ENCODE data around the gene GIMAP7. TPM values are rescaled to one million over a fixed set of nuclear protein-coding genes. Genes with fewer than 3 reads are reported as not detected.
"Not testable (repeated sequence)": the region's sequence is repeated elsewhere in the genome, so short reads cannot be mapped to it uniquely, and the experiment has no call there.

GIMAP7 gene
- polyA plus RNA-seq, 5 donors, result 30.0 to 50.8 (median 38.9) TPM

GRCh38 chr7:150507947-150508602 is 6.6 kb upstream of the GIMAP7 start:
- no peak for DNase-seq

- DNase-seq, result no peak
Measured at GRCh38 chr7:150511048-150511447, 3.6 kb upstream of the GIMAP7 start.

DNA sequence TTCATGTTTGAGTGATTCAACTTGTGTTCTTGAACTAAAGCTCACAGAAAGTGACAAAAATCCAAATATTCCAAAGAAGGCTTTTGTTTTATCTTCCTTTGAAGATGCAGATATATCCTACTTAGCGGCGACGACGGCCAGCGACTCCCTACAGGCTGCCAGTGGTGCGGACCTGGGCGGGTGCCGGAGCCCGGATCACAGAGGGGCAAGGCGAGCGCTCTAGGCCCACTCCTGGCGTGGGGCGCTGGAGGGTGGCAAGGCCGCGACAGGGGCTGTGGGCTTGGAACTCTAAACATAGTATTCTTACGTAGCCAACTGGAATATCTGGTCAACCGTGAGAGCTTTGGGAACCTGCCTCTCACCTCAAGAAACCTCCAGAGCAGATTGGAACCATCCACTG is 914 bp upstream of the GIMAP7 start:
- no peak for DNase-seq

GRCh38 chr7:150515248-150516147 is 826 bp downstream of the GIMAP7 start:
- DNase-seq, result no peak

GRCh38 chr7:150516956-150517745 is 2.5 kb downstream of the GIMAP7 start:
- no peak for DNase-seq

DNA sequence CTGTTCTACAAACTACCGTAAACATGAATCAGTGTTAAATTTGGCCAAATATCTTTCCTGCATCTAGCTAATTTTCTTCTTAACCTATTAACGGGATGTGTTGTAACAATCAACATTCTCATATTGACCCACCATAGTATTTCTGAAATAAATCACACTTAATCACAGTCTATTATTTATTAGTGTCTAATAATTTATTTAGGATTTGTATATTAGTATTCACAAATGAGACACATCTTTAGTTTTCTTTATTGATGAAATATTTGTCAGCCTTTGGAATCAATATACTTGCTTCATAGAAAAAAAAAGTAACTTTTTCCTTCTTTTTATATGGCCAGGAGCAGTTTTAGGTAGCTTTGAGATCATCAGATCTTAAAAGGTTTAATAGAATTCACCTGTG is 4.6 kb downstream of the GIMAP7 start:
- DNase-seq, result no peak

DNA sequence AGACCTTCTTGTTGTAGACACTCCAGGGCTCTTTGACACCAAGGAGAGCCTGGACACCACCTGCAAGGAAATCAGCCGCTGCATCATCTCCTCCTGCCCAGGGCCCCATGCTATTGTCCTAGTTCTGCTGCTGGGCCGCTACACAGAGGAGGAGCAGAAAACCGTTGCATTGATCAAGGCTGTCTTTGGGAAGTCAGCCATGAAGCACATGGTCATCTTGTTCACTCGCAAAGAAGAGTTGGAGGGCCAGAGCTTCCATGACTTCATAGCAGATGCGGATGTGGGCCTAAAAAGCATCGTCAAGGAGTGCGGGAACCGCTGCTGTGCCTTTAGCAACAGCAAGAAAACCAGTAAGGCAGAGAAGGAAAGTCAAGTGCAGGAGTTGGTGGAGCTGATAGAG is 5.5 kb downstream of the GIMAP7 start:
- no peak for DNase-seq

GRCh38 chr7:150522931-150523330 is 8.3 kb downstream of the GIMAP7 start:
- not testable (repeated sequence) for DNase-seq

DNA sequence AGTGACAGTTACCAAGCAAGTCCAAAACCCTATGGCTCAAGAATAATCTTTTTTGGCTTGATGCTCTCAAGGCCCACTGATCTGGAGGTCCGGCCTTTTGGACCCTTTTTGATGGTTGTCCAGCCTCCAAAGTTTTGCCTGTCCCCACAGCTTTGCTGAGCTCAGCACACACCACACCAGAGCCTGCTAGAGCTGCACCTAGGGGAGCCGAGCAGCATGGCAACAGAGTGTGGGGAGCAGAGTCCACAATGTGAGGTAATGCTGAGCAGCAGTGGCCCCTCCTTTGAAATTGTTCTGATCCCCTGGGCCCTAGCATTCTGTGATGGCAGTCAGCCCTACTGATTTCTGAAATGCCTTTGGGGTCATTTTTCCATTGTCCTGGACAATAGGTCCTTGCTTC is 9.3 kb downstream of the GIMAP7 start:
- no peak for DNase-seq

DNA sequence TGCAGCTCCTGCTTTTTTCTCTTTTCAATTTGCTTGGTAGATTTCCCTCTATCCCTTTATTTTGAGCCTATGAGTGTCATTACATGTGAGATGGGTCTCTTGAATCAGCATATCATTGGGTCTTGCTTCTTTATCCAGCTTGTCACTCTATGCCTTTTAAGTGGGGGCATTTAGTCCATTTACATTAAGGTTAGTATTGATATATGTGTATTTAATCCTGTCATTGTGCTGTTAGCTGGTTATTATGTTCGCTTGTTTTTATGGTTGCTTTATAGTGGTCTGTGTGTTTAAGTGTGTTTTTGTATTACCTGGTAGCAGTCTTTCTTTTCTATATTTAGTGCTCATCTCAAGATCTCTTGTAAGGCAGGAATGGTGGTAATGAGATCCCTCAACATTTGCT is 17.0 kb downstream of the GIMAP7 start:
- DNase-seq, result no peak

- no peak for DNase-seq
Measured at GRCh38 chr7:150538259-150538658, 23.6 kb downstream of the GIMAP7 start.

GRCh38 chr7:150553163-150553562 is 38.5 kb downstream of the GIMAP7 start:
- no peak for DNase-seq

- no peak for DNase-seq
Measured at GRCh38 chr7:150556521-150557138, 42.0 kb downstream of the GIMAP7 start.

DNA sequence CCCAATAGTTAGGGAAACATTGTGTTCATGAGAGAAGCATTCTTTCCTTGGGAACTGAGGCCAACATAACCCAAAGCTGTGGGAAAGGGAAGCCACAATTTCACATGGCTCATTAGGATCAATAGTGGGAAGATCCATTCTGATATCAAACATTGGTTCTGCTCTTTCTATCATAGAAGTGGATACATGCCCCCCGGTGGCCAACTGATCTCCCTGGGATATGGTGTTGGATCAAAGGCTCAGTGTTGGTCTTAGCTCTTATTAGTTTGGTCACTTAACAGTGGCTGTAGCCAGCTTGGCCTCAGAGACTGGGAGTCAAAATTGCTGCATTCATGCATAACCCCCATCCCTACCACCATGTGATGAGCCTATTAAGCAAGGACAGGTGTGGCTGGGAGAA is 45.8 kb downstream of the GIMAP7 start:
- no peak for DNase-seq

DNA sequence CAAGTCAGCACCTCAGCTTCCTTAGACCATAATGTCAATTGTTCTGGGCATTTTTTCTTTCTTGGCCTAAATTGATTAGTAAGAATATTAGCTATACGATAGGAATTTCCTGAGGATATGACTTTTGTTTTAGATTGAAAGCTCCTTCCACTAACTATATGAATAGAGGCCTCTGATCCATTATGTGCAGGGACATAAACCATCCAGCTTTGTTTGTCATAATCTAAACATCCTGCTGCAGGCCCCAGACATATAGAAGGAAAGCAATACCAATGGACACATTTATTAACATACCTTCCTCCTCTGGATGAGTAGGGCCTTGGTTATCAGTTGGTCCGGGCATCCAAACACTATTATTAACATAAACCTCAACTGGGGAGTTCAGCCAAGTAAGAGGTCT is 48.2 kb downstream of the GIMAP7 start:
- no peak for DNase-seq

DNA sequence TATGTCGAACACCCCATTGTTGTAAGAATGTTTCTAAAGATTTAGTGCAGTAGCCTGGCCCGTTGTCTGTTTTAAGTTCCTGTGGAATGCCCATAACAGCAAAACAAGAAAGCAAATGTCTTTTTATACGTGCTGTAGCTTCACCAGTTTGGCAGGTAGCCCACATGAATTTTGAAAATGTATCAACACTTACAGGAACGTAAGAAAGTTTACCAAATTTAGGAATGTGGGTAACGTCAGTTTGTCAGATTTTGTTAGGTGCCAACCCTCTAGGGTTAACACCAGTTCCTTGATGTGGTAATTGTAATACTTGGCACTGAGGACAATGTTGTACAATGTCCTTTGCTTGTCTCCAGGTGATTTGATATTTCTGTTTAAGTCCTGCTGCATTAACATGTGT is 49.3 kb downstream of the GIMAP7 start:
- DNase-seq, result no peak

- DNase-seq, result no peak
Measured at GRCh38 chr7:150564566-150564965, 49.9 kb downstream of the GIMAP7 start.

GRCh38 chr7:150565239-150565638 is 50.6 kb downstream of the GIMAP7 start:
- no peak for DNase-seq

GRCh38 chr7:150566123-150566522 is 51.5 kb downstream of the GIMAP7 start:
- no peak for DNase-seq

- DNase-seq, result no peak
Measured at GRCh38 chr7:150566572-150566971, 51.9 kb downstream of the GIMAP7 start.

DNA sequence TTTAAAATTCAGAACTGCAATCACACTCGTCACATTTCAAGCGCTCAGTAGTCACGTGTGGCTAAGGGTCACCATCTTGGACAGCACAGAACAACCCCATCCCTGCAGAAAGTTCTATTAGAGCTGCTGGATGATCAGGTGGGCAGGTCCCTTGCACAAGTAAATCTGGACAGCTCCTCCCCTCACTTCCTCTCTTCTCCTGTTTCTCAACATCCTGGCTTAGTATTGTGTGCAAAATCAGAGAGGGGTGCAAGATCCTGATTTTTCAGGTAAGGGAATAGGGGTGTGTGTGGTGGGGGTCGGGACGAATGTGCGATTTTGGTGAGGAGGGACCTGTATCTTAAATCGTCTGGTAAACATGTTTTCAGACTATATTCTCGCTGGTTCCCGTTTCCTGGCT is 52.5 kb downstream of the GIMAP7 start, which contains the start of gene GIMAP4:
GIMAP4 (plus strand) TSS at position 222 of the 400 bp plus-strand sequence. CDS start 2,512 bp downstream, outside the sequence.
- DNase-seq, result no peak

DNA sequence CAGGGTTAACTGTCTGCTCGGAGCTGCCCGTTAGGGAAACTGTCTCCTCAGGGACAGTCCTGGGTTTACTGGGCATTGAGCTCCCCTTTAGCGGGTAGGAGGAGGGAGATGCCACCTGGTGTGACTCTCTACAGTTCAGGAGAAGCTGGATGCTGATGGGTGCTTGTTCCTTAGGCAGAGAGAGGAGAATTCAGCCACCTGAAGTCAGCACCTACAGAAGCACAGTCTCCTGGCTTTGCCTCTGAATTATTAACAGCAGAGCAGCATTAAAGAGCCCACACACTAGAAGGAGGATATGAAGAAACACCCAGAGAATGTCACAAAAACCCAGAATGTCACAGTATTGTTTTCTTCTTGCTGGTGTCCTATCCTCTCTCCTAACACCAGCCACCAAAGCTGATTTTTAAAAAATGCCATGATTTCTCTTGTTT is 53.2 kb downstream of the GIMAP7 start:
- no peak for DNase-seq
